Neural crest cell (in vitro differentiated cells): Measurements from ENCODE around the gene CPSF4L. TPM values are rescaled to one million over a fixed set of nuclear protein-coding genes. Genes with fewer than 3 reads are reported as not detected.

Experiments used
- DNase-seq: peaks from one replicate; pipeline ENCODE4 v3.0.0; 2021; ENCODE audit warnings: low read depth, mixed read lengths, low spot score
- H3K27ac Mint-ChIP-seq: one replicate; pipeline ENCODE4 v1.8.0; 2021; ENCODE audit warnings: mild to moderate bottlenecking, mixed read lengths; ENCODE audit not compliant: unreplicated experiment
- H3K27me3 Mint-ChIP-seq: 2 replicates; pipeline ENCODE4 v1.8.0; 2021; ENCODE audit warnings: low read depth, mild to moderate bottlenecking, mixed read lengths
- H3K36me3 Mint-ChIP-seq: 2 replicates; pipeline ENCODE4 v1.8.0; 2021; ENCODE audit warnings: low read depth, mild to moderate bottlenecking, mixed read lengths
- H3K4me1 Mint-ChIP-seq: 2 replicates; pipeline ENCODE4 v1.8.0; 2021; ENCODE audit warnings: mixed read lengths
- H3K4me3 Mint-ChIP-seq: one replicate; pipeline ENCODE4 v1.8.0; 2021; ENCODE audit warnings: mild to moderate bottlenecking, mixed read lengths
- H3K9me3 Mint-ChIP-seq: 2 replicates; pipeline ENCODE4 v1.8.0; 2021; ENCODE audit warnings: mixed read lengths
- CTCF ChIP-seq: fragments of 200-600 bp; sonication (generic); conservative IDR thresholded peaks from 2 replicates; pipeline ENCODE4 v1.5.0; 2021; ENCODE audit warnings: antibody characterized with exemption, mild to moderate bottlenecking
- total RNA-seq: library from RNA; stranded (reverse); gene quantifications from 2 replicates; pipeline ENCODE4 v1.2.1, GENCODE V29; 2021

The CPSF4L gene
- total RNA-seq, 1 donor from 2014 or later = not detected

GRCh38 chr17:73292031-73292531 lies 30.4 kb upstream of the CPSF4L start:
- H3K4me1 Mint-ChIP-seq = peaks cover 18% of the 10 kb centered on the region
- H3K27ac Mint-ChIP-seq = no peak overlapping the region
- no peak for DNase-seq
- no peak for TF ChIP-seq CTCF
- H3K4me3 Mint-ChIP-seq = no peak overlapping the region
- H3K36me3 Mint-ChIP-seq = no peaks in the 10 kb centered on the region
- no peaks in the 10 kb centered on the region for H3K9me3 Mint-ChIP-seq
- H3K27me3 Mint-ChIP-seq = peaks cover 31% of the 10 kb centered on the region

- Mint-ChIP-seq H3K4me1 (peaks cover 24% of the 10 kb centered on the region), H3K27ac (no peak overlapping the region), H3K27me3 (peaks cover 39% of the 10 kb centered on the region), H3K4me3 (no peak overlapping the region), H3K36me3 (no peaks in the 10 kb centered on the region), H3K9me3 (no peaks in the 10 kb centered on the region)
- DNase-seq = no peak
- TF ChIP-seq CTCF = no peak
These were observed 29.7 kb upstream of the CPSF4L start for GRCh38 chr17:73291260-73291801.

- no peak for DNase-seq
- Mint-ChIP-seq H3K4me3 (no peak overlapping the region), H3K36me3 (no peaks in the 10 kb centered on the region), H3K27me3 (peaks cover 41% of the 10 kb centered on the region), H3K9me3 (no peaks in the 10 kb centered on the region), H3K4me1 (peaks cover 26% of the 10 kb centered on the region), H3K27ac (peak overlapping the region; percentile 29)
- TF ChIP-seq CTCF = no peak
These were observed 28.9 kb upstream of the CPSF4L start for GRCh38 chr17:73290399-73291259.

- no peak for TF ChIP-seq CTCF
- H3K36me3 Mint-ChIP-seq = no peaks in the 10 kb centered on the region
- H3K4me1 Mint-ChIP-seq = peaks cover 26% of the 10 kb centered on the region
- peaks cover 41% of the 10 kb centered on the region for H3K27me3 Mint-ChIP-seq
- H3K4me3 Mint-ChIP-seq = no peak overlapping the region
- no peak overlapping the region for H3K27ac Mint-ChIP-seq
- no peak for DNase-seq
- no peaks in the 10 kb centered on the region for H3K9me3 Mint-ChIP-seq
These were observed 28.0 kb upstream of the CPSF4L start for GRCh38 chr17:73289549-73290254.

GRCh38 chr17:73288534-73289302 lies 27.0 kb upstream of the CPSF4L start:
- Mint-ChIP-seq H3K4me1 (peaks cover 36% of the 10 kb centered on the region), H3K27me3 (peaks cover 49% of the 10 kb centered on the region), H3K9me3 (no peaks in the 10 kb centered on the region), H3K4me3 (no peak overlapping the region), H3K36me3 (no peaks in the 10 kb centered on the region), H3K27ac (no peak overlapping the region)
- TF ChIP-seq CTCF = no peak
- no peak for DNase-seq
